KOPT-K1 (cell line): ENCODE measurements around the gene MKRN3.

Experiments
- H3K27ac ChIP-seq: fragments of 200-600 bp; sonication (generic); 2 replicates; pipeline ENCODE4 v1.5.1; 2016; ENCODE audit warnings: antibody characterized with exemption, mild to moderate bottlenecking, low read depth, low read length; ENCODE audit not compliant: poor library complexity, severe bottlenecking
- H3K36me3 ChIP-seq: fragments of 200-600 bp; sonication (generic); 2 replicates; pipeline ENCODE4 v1.5.1; 2017; ENCODE audit warnings: antibody characterized with exemption, mild to moderate bottlenecking, low read length, moderate library complexity; ENCODE audit not compliant: insufficient read depth
- H3K9me3 ChIP-seq: fragments of 200-600 bp; sonication (generic); 2 replicates; pipeline ENCODE4 v1.5.1; 2017; ENCODE audit warnings: antibody characterized with exemption, low read length, mild to moderate bottlenecking; ENCODE audit not compliant: insufficient read depth, poor library complexity, severe bottlenecking

MKRN3 gene

GRCh38 chr15:23565395-23566070 lies at the start of gene MKRN3:
Gene MKRN3, plus strand, starts transcription at chr15:23565674. Its CDS starts 109 bp downstream, at chr15:23565783.
- Histone ChIP-seq H3K27ac (peak within 1 kb of the TSS; percentile 100), H3K9me3 (no peaks in the 10 kb centered on the region), H3K36me3 (peaks cover 40% of the 10 kb centered on the region)

GRCh38 chr15:23516866-23517265 lies 48.6 kb upstream of the MKRN3 start:
- Histone ChIP-seq H3K36me3 (no peaks in the 10 kb centered on the region), H3K9me3 (no peaks in the 10 kb centered on the region), H3K27ac (no peak overlapping the region)

DNA sequence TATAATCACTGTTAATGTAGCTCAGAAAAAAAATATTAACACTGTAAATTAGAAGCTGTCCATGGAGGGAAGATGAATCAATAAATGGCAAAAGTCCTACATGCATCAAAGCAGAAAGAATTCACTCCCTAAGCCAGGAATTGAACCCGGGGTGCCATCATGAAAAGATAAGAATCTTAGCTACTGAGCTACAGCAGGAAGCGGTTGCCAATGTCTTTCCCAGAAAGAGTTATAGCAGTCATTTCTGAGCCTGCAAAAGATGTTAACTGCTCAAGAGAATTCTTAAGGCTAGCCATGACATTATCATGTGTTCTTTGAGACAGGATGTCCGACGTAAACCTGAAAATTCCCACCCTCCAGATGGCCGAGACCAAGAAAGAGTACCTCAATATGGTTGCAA lies 47.4 kb upstream of the MKRN3 start:
- Histone ChIP-seq H3K27ac (no peak overlapping the region), H3K9me3 (no peaks in the 10 kb centered on the region), H3K36me3 (no peaks in the 10 kb centered on the region)

DNA sequence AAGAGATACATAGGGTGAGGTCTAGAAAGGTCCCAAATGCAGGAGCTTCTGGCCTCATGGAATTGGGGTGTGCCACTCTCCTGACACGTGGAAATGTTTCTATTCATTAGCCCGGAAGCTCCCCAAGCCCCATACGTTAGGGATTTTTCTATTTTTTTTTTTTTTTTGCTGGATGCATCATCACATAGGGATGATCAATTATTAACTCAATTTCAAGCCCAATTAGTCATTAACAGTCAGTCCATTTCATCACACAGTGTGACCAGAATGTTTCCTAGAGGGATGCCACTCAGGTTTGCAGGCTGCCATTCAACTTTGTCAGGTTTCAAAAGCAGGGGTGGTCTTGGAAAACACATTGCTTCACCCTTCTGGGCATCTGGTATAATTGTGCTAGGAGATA lies 40.7 kb upstream of the MKRN3 start:
- Histone ChIP-seq H3K9me3 (no peaks in the 10 kb centered on the region), H3K36me3 (no peaks in the 10 kb centered on the region), H3K27ac (no peak overlapping the region)

GRCh38 chr15:23529891-23530290 lies 35.6 kb upstream of the MKRN3 start:
- Histone ChIP-seq H3K9me3 (no peaks in the 10 kb centered on the region), H3K27ac (no peak overlapping the region), H3K36me3 (no peaks in the 10 kb centered on the region)

DNA sequence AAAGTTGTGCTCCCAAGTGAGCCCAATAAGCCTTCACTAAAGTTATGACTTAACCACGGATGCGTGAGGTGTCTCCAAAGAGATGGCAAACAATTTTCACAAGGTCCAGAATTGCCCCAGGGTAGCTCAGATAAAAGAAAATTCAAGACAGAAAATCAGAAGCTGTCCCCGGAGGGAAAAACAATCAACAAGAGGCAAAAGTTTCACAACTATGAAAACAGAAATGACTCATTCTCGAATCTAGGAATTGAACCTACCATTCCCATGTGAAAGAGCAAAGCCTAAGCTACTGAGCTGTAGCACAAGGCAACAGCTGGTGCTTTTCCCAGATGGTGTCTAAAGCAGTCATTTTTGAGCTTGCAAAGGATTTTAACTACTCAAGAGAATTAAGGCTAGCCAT lies 33.5 kb upstream of the MKRN3 start:
- Histone ChIP-seq H3K36me3 (no peaks in the 10 kb centered on the region), H3K27ac (no peak overlapping the region), H3K9me3 (no peaks in the 10 kb centered on the region)

DNA sequence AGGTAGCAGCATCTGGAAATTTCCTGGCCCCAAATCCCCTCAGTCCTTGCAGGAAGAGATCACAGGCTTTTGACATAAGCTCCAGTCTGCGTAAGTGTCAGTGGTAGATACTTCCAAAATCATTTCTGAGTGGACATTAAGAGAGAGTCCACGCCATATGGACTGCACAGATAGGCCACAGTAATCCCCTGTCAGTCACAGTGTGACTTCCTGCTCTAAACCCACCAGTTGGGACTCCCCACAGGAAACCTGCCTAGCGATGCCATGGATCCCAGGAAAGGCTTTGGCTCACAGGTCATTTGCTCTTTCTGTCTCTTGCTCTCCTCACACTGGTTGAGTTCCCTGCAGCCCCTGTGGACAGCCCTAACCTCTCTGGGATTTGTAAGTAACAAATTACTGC lies 28.8 kb upstream of the MKRN3 start:
- no peaks in the 10 kb centered on the region for H3K36me3 ChIP-seq
- H3K9me3 ChIP-seq: no peaks in the 10 kb centered on the region
- no peak overlapping the region for H3K27ac ChIP-seq

DNA sequence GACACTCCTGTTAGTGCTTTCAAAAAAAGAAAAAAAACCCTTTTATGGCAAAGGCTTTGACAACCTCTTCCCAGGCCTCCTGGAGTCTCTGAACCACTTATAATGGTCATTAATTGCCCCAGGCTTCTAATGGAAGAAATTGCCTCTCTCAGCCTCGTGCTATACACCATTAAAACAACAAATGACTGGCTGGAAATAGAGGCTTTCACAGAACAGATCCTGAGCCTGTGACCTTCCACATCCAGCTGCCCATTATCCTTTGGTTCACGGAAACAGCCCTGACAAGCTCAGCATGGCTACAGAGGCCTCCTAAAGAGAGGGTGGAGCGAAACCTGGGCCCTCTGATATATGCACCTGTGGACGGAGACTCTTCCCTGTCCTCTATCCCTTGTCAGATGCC lies 26.8 kb upstream of the MKRN3 start:
- Histone ChIP-seq H3K36me3 (no peaks in the 10 kb centered on the region), H3K9me3 (no peaks in the 10 kb centered on the region), H3K27ac (no peak overlapping the region)

- H3K9me3 ChIP-seq: no peaks in the 10 kb centered on the region
- H3K36me3 ChIP-seq: no peaks in the 10 kb centered on the region
- H3K27ac ChIP-seq: no peak overlapping the region
Measured at GRCh38 chr15:23539892-23540291, 25.6 kb upstream of the MKRN3 start.

- no peaks in the 10 kb centered on the region for H3K9me3 ChIP-seq
- no peak overlapping the region for H3K27ac ChIP-seq
- no peaks in the 10 kb centered on the region for H3K36me3 ChIP-seq
Measured at GRCh38 chr15:23546158-23546557, 19.3 kb upstream of the MKRN3 start.

GRCh38 chr15:23548071-23548470 lies 17.4 kb upstream of the MKRN3 start:
- Histone ChIP-seq H3K27ac (no peak overlapping the region), H3K9me3 (no peaks in the 10 kb centered on the region)

DNA sequence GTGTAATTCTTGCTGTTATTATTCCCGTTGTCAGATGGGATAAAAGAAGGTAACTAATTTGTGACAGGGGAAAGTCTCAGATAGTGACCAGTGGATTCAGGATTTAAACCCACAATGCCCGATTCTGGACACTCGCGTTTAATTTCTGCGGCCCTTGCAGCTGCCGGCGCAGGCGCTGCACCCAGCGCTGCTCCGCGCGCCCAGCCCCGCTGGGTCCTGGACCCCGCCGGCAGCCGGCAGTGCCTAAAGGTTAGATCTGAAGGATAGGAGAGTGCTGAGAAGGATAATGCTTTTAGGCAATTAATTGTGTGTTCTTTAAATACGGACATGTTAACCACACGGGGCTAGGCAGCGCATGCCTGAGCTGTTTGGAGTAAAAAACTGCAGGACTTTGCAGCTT lies 3.6 kb upstream of the MKRN3 start:
- Histone ChIP-seq H3K36me3 (peaks cover 5% of the 10 kb centered on the region), H3K27ac (no peak overlapping the region), H3K9me3 (no peaks in the 10 kb centered on the region)

More at GRCh38 chr15:23548071-23548470, 17.4 kb upstream of the MKRN3 start:
- H3K36me3 ChIP-seq: no peaks in the 10 kb centered on the region

DNA sequence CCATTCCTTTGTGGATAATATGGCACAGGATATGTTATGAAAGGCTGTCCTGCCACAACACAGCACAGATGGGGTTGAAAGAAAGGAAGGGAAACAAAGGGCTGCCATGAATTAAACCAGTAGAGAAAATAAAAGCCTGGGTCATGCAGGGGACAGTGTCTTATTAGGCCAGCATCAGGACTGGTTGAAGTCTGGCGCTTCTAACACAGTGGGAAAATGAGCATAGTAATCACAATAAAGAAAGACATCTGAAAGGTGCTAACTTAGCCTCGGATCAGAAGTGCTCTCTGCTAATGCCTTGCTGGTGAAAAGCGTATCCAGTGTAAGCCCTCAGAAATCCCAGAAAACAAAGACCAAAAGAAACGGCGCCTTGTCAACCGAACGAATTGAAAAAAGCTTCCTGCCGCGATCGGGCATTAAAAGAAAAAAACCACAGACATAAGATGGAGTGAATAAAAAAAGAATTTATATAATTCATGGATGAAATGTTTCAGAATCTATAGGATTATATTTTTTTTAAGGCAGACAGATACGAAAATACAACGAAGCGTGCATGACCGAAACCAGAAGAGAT lies 566 bp upstream of the MKRN3 start:
- Histone ChIP-seq H3K27ac (peak overlapping the region; percentile 100), H3K9me3 (no peaks in the 10 kb centered on the region), H3K36me3 (peaks cover 35% of the 10 kb centered on the region)

DNA sequence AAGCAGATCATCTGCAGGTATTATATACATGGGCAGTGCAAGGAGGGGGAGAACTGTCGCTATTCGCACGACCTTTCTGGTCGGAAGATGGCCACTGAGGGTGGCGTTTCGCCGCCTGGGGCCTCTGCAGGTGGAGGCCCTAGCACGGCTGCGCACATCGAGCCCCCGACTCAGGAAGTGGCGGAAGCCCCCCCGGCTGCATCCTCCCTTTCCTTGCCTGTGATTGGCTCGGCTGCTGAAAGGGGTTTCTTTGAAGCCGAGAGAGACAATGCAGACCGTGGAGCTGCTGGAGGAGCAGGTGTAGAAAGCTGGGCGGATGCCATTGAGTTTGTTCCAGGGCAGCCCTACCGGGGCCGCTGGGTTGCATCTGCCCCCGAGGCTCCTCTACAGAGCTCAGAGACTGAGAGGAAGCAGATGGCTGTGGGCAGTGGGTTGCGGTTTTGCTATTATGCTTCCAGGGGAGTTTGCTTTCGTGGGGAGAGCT lies 639 bp downstream of the MKRN3 start:
- no peaks in the 10 kb centered on the region for H3K9me3 ChIP-seq
- H3K27ac ChIP-seq: peak overlapping the region; percentile 100
- peaks cover 44% of the 10 kb centered on the region for H3K36me3 ChIP-seq

DNA sequence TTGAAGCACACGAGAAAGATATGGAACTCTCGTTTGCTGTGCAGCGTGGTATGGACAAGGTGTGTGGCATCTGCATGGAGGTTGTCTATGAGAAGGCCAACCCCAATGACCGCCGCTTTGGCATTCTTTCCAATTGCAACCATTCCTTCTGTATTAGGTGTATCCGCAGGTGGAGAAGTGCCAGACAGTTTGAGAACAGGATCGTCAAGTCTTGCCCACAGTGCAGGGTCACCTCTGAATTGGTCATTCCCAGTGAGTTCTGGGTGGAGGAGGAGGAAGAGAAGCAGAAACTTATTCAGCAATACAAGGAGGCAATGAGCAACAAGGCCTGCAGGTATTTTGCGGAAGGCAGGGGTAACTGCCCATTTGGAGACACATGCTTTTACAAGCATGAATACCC lies 1.2 kb downstream of the MKRN3 start:
- no peaks in the 10 kb centered on the region for H3K9me3 ChIP-seq
- peaks cover 45% of the 10 kb centered on the region for H3K36me3 ChIP-seq
- H3K27ac ChIP-seq: peak overlapping the region; percentile 100

DNA sequence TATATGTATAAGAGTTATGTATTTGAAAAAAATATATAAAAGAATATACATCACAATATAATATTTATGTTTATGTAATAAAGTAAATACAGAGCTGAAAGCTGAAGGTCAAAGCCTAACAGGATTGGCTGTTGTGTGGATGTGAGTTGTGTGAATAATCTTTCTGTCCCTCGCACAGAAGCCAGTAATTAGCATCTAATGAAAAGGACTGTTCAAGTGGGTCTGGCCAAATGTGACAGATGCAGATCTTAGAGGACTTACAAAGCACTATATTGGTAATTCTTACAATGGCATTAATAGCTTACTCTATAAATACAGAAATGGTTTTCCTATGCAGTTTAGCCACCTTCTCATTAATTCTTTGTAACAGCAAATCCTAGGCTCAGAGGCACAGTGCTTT lies 2.4 kb downstream of the MKRN3 start:
- H3K9me3 ChIP-seq: no peaks in the 10 kb centered on the region
- peak overlapping the region; percentile 22 for H3K27ac ChIP-seq
- H3K36me3 ChIP-seq: peaks cover 52% of the 10 kb centered on the region
